NCI-H146 (cell line): Measurements from ENCODE around the gene PEAK1.
A peak's percentile ranks its signal among the peaks of the same experiment; 100 is the strongest.

ENCODE experiments used
- DNase-seq: peaks from one replicate; lab custom pipeline; 2025; lab: John Stamatoyannopoulos, UW

PEAK1 gene

GRCh38 chr15:77173487-77173886 lies 246.4 kb downstream of the PEAK1 start:
- DNase-seq: no peak

GRCh38 chr15:77171221-77171967 lies 248.5 kb downstream of the PEAK1 start:
- no peak for DNase-seq

- no peak for DNase-seq
Measured at GRCh38 chr15:77168616-77169015, 251.3 kb downstream of the PEAK1 start.

GRCh38 chr15:77168141-77168540 lies 251.8 kb downstream of the PEAK1 start:
- DNase-seq: no peak

GRCh38 chr15:77167406-77167805 lies 252.5 kb downstream of the PEAK1 start:
- DNase-seq: no peak

- DNase-seq: no peak
Measured at GRCh38 chr15:77163781-77164384, 256.0 kb downstream of the PEAK1 start.

- no peak for DNase-seq
Measured at GRCh38 chr15:77162872-77163633, 256.9 kb downstream of the PEAK1 start.

GRCh38 chr15:77160562-77161478 lies 259.1 kb downstream of the PEAK1 start:
- DNase-seq: no peak

GRCh38 chr15:77156000-77156399 lies 263.9 kb downstream of the PEAK1 start:
- DNase-seq: peak; percentile 33

GRCh38 chr15:77148191-77148590 lies 271.7 kb downstream of the PEAK1 start:
- DNase-seq: no peak

GRCh38 chr15:77145370-77145769 lies 274.5 kb downstream of the PEAK1 start:
- DNase-seq: no peak

- DNase-seq: no peak
Measured at GRCh38 chr15:77144492-77145070, 275.3 kb downstream of the PEAK1 start.

GRCh38 chr15:77144026-77144425 lies 275.9 kb downstream of the PEAK1 start:
- no peak for DNase-seq

GRCh38 chr15:77143616-77144015 lies 276.3 kb downstream of the PEAK1 start:
- DNase-seq: no peak

GRCh38 chr15:77143191-77143590 lies 276.7 kb downstream of the PEAK1 start:
- no peak for DNase-seq

GRCh38 chr15:77140220-77140619 lies 279.7 kb downstream of the PEAK1 start:
- no peak for DNase-seq

- DNase-seq: no peak
Measured at GRCh38 chr15:77139312-77139711, 280.6 kb downstream of the PEAK1 start.

GRCh38 chr15:77138167-77138522 lies 281.8 kb downstream of the PEAK1 start:
- DNase-seq: no peak

- no peak for DNase-seq
Measured at GRCh38 chr15:77135181-77135580, 284.7 kb downstream of the PEAK1 start.

GRCh38 chr15:77130315-77130930 lies 289.5 kb downstream of the PEAK1 start:
- no peak for DNase-seq

- no peak for DNase-seq
Measured at GRCh38 chr15:77127626-77128025, 292.3 kb downstream of the PEAK1 start.
